SK-N-SH (cell line): Measurements from ENCODE around the gene NELFA.

Experiments used
- FOXM1 ChIP-seq: IDR thresholded peaks from 2 replicates; pipeline ENCODE4 v1.4.0; 2012; ENCODE audit warnings: low read depth, mild to moderate bottlenecking
- YY1 ChIP-seq: IDR thresholded peaks from 2 replicates; pipeline ENCODE4 v1.4.0; 2012; ENCODE audit warnings: low read depth, mild to moderate bottlenecking
- TF ChIP-seq, protein P1 (sequence below): IDR thresholded peaks from 2 replicates; pipeline ENCODE4 v1.6.1; 2012; ENCODE audit warnings: mild to moderate bottlenecking, low read depth, low read length, moderate library complexity
- TF ChIP-seq, protein P2 (sequence below): fragments of 200-600 bp; sonication (generic); IDR thresholded peaks from 2 replicates; pipeline ENCODE4 v1.6.1; 2017; ENCODE audit warnings: antibody characterized with exemption, mild to moderate bottlenecking, moderate library complexity
- TF ChIP-seq, protein P3 (sequence below): IDR thresholded peaks from 2 replicates; pipeline ENCODE4 v1.4.0; 2012; ENCODE audit warnings: low read depth

DNA sequence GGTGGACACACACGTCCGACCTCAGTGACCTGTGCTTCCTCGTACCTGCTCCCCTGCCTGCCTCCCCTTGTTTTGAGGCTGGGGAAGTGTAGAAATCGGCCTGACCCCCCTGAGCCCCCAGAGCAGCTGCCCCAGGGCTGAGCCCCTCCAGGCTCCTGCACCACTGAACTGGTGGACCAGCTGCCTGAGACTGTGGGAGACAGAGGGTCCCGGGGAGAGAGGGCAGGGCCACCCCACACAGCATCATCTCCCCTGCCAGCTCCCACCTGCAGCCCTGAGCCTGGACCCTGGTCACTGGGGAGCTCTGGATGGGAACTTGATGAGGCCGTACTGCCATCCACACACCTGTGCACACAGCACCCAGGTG is 35.3 kb upstream of the NELFA start:
- no peak for TF ChIP-seq YY1
- TF ChIP-seq, protein P1, sequence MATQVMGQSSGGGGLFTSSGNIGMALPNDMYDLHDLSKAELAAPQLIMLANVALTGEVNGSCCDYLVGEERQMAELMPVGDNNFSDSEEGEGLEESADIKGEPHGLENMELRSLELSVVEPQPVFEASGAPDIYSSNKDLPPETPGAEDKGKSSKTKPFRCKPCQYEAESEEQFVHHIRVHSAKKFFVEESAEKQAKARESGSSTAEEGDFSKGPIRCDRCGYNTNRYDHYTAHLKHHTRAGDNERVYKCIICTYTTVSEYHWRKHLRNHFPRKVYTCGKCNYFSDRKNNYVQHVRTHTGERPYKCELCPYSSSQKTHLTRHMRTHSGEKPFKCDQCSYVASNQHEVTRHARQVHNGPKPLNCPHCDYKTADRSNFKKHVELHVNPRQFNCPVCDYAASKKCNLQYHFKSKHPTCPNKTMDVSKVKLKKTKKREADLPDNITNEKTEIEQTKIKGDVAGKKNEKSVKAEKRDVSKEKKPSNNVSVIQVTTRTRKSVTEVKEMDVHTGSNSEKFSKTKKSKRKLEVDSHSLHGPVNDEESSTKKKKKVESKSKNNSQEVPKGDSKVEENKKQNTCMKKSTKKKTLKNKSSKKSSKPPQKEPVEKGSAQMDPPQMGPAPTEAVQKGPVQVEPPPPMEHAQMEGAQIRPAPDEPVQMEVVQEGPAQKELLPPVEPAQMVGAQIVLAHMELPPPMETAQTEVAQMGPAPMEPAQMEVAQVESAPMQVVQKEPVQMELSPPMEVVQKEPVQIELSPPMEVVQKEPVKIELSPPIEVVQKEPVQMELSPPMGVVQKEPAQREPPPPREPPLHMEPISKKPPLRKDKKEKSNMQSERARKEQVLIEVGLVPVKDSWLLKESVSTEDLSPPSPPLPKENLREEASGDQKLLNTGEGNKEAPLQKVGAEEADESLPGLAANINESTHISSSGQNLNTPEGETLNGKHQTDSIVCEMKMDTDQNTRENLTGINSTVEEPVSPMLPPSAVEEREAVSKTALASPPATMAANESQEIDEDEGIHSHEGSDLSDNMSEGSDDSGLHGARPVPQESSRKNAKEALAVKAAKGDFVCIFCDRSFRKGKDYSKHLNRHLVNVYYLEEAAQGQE, result no peak
- TF ChIP-seq, protein P2, sequence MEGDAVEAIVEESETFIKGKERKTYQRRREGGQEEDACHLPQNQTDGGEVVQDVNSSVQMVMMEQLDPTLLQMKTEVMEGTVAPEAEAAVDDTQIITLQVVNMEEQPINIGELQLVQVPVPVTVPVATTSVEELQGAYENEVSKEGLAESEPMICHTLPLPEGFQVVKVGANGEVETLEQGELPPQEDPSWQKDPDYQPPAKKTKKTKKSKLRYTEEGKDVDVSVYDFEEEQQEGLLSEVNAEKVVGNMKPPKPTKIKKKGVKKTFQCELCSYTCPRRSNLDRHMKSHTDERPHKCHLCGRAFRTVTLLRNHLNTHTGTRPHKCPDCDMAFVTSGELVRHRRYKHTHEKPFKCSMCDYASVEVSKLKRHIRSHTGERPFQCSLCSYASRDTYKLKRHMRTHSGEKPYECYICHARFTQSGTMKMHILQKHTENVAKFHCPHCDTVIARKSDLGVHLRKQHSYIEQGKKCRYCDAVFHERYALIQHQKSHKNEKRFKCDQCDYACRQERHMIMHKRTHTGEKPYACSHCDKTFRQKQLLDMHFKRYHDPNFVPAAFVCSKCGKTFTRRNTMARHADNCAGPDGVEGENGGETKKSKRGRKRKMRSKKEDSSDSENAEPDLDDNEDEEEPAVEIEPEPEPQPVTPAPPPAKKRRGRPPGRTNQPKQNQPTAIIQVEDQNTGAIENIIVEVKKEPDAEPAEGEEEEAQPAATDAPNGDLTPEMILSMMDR, result no peak
- TF ChIP-seq FOXM1, result no peak
- TF ChIP-seq, protein P3, sequence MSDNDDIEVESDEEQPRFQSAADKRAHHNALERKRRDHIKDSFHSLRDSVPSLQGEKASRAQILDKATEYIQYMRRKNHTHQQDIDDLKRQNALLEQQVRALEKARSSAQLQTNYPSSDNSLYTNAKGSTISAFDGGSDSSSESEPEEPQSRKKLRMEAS, result no peak
